Measurements from ENCODE around the gene SULT1B1. TPM values are rescaled to one million over a fixed set of nuclear protein-coding genes. Genes with fewer than 3 reads are reported as not detected.
A peak's percentile ranks its signal among the peaks of the same experiment; 100 is the strongest.

SULT1B1 gene
- 1 to 10 TPM; 2.0 to 2.8 TPM for total RNA-seq

DNA sequence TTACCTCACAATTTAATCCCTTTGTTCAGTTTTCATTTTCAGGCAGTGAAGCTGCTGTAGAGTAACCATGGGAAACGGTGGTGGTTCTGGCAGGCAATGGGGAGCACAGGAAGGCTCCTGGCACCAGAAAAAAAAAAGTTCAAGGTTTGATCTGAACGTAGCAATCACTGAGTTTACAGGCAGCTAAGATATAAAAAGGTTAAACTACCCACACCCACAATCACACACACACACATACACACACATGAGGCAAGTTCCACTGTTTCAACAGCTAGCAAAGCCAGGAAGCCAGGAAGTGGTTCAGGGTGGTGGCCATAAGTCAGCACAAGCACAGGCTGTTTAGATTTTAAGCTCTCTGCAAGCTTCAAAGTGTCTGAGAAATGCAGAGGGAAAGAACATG, at the start of gene SULT1B1:
Gene SULT1B1 (minus strand): TSS at position 166 of the 400 bp plus-strand sequence. CDS start 5,403 bp downstream, outside the sequence.
- Mint-ChIP-seq H3K36me3 (peaks cover 1% of the 10 kb centered on the region), H3K4me1 (peaks cover 32% of the 10 kb centered on the region), H3K4me3 (peak within 1 kb of the TSS; percentile 81), H3K9me3 (no peaks in the 10 kb centered on the region), H3K27ac (peak within 1 kb of the TSS; percentile 97), H3K27me3 (no peaks in the 10 kb centered on the region)
- DNase-seq (peak; percentile 53), ATAC-seq (ENCODE audit: low read depth) (peak; percentile 99)
- POLR2A ChIA-PET, result interaction anchor here (0.6 to 1.3 kb wide), 2 partner anchors 12 to 64 kb away, joined by 3 read pairs; no protein-coding TSS in a partner anchor

DNA sequence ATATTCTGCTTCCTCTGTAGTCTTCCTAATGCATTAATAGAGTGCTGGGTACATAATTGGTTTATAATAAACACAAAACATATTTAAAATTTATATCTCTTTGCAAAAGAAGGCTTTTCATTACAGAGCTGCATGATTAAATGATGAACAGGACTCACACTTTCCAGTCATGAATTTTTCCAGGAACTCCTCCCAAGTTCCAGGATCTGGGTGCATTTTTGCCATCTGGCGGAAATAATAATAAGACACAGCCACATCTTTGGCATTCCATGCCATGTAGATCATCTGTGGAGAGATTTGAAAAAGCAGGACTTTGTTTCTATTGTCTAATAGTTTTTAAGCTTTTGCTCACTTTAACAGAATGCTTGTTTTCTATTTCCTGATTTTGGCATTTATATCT, 40.2 kb upstream of the SULT1B1 start:
- no peak overlapping the region for H3K4me3 Mint-ChIP-seq
- peaks cover 1% of the 10 kb centered on the region for H3K9me3 Mint-ChIP-seq
- POLR2A ChIA-PET, result no interaction called here
- peaks cover 5% of the 10 kb centered on the region for H3K27me3 Mint-ChIP-seq
- ATAC-seq (ENCODE audit: low read depth), result no peak
- H3K27ac Mint-ChIP-seq, result no peak overlapping the region
- no peaks in the 10 kb centered on the region for H3K4me1 Mint-ChIP-seq
- no peak for DNase-seq
- no peaks in the 10 kb centered on the region for H3K36me3 Mint-ChIP-seq

DNA sequence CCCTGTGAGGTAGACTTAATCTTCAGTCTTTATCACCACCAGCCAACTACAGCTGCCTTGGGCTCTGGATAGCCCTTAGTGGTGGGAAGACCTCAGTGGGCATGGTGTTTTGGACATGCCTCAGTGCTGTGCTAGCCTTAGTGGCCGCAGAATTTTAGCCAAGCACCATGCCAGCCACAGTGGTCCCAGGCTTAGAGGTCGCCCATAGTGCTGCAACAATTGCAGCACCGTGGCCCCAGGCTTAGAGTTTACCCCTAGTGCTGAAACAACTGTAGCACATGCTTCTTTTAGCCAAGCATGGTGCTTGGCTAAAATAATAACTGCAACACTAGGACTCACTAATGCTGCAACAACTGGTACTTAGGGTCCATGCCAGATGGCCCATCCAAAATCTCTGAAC, 38.9 kb upstream of the SULT1B1 start:
- no peak for ATAC-seq (ENCODE audit: low read depth)
- H3K4me3 Mint-ChIP-seq, result no peak overlapping the region
- DNase-seq, result no peak
- POLR2A ChIA-PET, result no interaction called here
- peaks cover 1% of the 10 kb centered on the region for H3K9me3 Mint-ChIP-seq
- no peaks in the 10 kb centered on the region for H3K4me1 Mint-ChIP-seq
- H3K27me3 Mint-ChIP-seq, result peaks cover 5% of the 10 kb centered on the region
- H3K27ac Mint-ChIP-seq, result no peak overlapping the region
- H3K36me3 Mint-ChIP-seq, result no peaks in the 10 kb centered on the region

DNA sequence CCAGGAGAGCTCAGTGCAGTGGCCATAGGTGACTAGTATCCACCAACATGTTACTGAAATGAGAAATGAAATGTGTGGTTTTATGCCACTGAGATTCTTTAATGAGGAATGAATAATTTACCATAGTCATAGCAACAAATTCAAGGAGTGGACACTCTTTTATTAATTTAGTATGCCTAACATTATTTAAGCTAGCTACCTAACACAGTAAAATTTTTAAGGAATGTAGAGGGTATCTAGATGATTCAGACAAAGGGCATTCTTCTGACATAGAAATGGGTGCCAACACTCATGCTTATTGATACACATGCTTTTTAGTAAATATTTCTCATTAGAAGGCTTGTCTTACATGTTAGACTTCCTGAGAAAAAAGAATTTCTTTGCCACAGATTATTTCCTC, 33.3 kb upstream of the SULT1B1 start:
- Mint-ChIP-seq H3K27me3 (no peaks in the 10 kb centered on the region), H3K4me3 (no peak overlapping the region), H3K9me3 (peaks cover 1% of the 10 kb centered on the region), H3K27ac (no peak overlapping the region), H3K36me3 (no peaks in the 10 kb centered on the region), H3K4me1 (no peaks in the 10 kb centered on the region)
- ATAC-seq (ENCODE audit: low read depth), result no peak
- POLR2A ChIA-PET, result no interaction called here
- DNase-seq, result no peak

DNA sequence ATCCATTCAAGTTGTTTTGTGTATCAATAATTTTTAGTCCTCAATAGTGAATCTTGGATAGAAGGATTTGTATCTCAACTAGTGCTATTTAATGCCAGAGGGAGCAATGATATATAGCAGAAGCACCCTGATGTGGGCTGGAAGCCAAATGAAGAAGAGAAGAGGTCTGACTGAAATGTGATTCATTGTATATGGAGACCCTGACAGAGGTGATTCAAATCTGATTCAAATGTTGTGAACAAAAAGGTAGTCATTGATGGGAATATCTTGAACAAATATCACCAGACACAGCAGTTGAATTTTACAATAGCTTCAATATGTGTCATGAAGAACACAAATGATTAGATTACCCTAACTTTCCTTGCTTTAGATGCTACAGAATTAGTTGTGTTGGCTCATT, 27.5 kb upstream of the SULT1B1 start:
- Mint-ChIP-seq H3K36me3 (no peaks in the 10 kb centered on the region), H3K27ac (no peak overlapping the region), H3K9me3 (no peaks in the 10 kb centered on the region), H3K4me3 (no peak overlapping the region), H3K27me3 (no peaks in the 10 kb centered on the region), H3K4me1 (no peaks in the 10 kb centered on the region)
- POLR2A ChIA-PET, result no interaction called here
- ATAC-seq (ENCODE audit: low read depth) (no peak), DNase-seq (no peak)

DNA sequence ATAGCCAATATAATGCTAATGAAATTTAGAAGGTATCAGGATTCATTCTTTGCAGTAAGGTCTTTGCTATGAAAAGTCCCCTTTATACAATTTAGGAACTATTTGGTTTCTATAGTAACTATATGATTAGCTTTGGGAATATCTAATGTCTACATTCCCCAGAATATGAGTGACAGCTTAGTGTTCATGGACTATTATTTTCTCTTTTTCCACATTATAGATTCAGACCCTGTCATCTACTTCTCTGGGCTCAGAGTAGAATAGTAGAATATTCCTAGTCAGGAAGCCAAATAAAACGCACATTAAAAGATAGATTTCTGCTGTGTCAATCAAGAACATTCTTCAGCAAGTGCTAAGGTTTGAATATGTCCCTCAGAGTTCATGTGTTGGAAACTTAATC, 26.1 kb upstream of the SULT1B1 start:
- Mint-ChIP-seq H3K9me3 (peaks cover 5% of the 10 kb centered on the region), H3K4me3 (no peak overlapping the region), H3K36me3 (peaks cover 2% of the 10 kb centered on the region), H3K4me1 (no peaks in the 10 kb centered on the region), H3K27ac (no peak overlapping the region), H3K27me3 (no peaks in the 10 kb centered on the region)
- DNase-seq (no peak), ATAC-seq (ENCODE audit: low read depth) (no peak)
- POLR2A ChIA-PET, result no interaction called here

DNA sequence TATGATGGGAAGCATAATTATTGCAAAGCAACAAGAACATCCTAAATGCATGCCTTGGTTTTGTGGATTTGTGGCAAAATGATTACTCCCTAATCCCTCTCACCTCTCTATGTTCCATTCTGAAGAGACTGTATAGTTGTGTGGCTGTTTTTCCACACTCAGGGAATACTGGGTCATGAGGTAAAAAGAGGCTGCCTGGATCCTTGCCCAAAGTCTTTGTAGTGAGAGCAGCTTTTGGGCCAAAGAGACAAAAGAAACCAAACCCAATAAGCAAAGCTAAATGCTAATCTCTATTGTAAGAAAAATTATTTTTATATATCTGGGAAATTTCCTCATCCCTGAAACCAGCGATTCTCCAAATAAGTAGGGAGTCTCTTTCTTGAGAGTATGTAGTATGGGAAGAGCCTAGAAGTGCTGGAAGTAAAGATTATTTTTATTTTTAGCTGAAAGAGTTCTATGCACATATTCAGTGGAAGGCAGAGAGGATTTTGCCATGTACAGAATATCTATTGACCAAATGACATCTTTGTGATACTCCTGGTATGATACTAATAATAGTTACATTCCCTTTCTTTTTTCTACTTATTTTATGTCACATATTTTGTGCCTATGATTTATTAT, 24.9 kb upstream of the SULT1B1 start:
- no peak for ATAC-seq (ENCODE audit: low read depth)

DNA sequence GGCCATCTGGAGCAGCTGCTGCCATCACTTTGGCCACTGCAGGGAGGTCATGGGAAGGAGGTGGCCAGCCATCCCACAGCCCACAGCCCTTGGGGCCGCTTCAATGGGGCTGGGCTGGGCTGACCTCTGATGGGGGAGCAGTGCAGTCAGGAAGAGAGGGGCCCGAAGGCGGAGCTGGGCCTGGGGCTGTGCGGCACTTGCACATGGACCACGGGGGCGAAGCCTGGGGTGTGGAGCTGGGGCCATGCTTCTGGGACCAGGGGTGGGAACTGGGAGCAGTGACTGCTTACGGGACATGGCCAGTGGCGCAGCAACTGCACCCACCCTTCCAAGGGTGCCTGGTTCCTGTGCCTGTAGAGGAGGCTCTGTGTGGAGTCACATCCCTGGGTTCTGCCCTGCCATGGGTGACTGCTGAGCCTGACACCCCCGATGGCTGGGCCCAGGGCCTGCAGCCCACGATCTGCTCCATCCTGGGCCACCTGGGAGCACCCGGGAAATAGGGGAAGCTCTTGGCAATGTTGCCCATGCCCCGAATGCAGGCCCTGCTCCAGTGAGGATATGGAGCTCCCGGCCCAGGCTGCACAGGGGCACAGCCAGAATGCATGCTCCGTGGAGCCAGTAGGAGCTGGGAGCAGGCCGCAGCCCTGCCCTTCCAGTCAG, 22.4 kb upstream of the SULT1B1 start:
- ATAC-seq (ENCODE audit: low read depth), result no peak
- POLR2A ChIA-PET, result no interaction called here
- Mint-ChIP-seq H3K27ac (no peak overlapping the region), H3K4me3 (no peak overlapping the region), H3K27me3 (no peaks in the 10 kb centered on the region), H3K36me3 (peaks cover 2% of the 10 kb centered on the region), H3K4me1 (no peaks in the 10 kb centered on the region), H3K9me3 (peaks cover 5% of the 10 kb centered on the region)
- DNase-seq, result no peak

More for the DNA sequence above, 24.9 kb upstream of the SULT1B1 start:
- H3K36me3 Mint-ChIP-seq, result peaks cover 2% of the 10 kb centered on the region
- POLR2A ChIA-PET, result no interaction called here
- H3K4me1 Mint-ChIP-seq, result no peaks in the 10 kb centered on the region
- H3K27me3 Mint-ChIP-seq, result no peaks in the 10 kb centered on the region
- DNase-seq, result no peak
- H3K4me3 Mint-ChIP-seq, result no peak overlapping the region
- no peak overlapping the region for H3K27ac Mint-ChIP-seq
- peaks cover 5% of the 10 kb centered on the region for H3K9me3 Mint-ChIP-seq

DNA sequence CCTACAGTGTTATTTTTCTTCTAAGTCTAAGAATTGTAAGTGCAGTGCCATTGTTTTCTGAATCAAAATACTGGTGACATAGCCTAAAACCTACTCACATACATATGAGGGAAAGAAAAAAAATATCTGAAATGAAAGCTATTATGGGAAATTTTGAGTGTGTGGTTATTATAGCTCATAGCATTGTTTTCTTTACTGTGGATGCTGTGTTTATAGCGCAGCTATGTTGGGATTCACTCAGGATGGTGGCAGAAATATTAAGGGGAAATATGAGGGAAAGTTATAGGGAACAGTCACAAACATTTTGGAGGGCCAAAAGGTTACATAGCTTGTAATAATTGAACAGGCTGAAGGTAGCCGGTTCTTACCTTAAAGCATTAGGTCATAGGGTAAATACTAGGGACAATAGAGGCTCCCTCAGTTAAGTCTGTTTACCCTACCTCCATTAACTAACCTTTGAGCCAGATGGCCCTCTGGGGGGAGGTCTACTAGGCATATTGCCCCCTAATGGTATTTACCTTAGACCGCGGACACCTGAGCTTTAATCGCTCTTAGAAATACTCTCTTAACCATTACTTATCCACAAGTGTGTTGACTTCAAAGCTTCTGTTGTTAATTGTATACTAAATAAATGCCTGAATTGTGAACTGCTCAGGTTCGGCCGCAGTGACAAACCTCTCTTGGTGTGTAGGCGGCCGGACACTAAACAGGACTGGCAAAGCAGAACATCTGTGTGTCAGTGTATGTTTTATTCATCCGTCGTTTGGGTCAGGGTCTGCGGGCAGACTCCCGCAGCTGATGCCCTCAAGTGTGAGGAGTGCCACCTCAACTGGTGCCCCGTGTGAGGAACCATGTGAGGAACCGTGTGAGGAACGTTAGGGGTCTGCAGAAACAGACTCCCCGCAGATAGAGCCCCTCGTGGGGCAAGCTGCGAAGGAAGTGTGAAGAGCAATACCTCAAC, 21.3 kb upstream of the SULT1B1 start:
- POLR2A ChIA-PET, result no interaction called here
- Mint-ChIP-seq H3K9me3 (peaks cover 5% of the 10 kb centered on the region), H3K27me3 (no peaks in the 10 kb centered on the region), H3K27ac (no peak overlapping the region), H3K36me3 (peaks cover 2% of the 10 kb centered on the region), H3K4me1 (no peaks in the 10 kb centered on the region), H3K4me3 (no peak overlapping the region)
- ATAC-seq (ENCODE audit: low read depth) (no peak), DNase-seq (no peak)

DNA sequence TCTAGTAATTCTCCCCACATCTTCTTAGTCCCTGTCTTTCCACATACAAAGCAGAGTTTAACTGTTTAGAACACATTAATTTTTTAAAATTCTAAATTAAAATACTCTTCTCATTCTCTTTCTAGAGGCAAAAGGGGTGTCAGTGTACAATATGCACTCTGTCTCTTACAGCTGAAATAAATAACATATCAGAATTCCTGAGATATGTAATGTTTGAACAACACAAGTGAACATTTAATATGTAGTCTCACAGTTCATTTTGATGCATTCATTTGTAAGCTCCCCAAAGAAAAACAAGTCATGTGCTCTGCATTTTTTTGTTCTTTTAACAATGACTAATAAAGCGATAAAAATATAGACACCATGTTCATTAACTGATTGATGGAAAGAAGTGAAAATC, 19.7 kb upstream of the SULT1B1 start:
- H3K36me3 Mint-ChIP-seq, result peaks cover 2% of the 10 kb centered on the region
- no peak for DNase-seq
- H3K27ac Mint-ChIP-seq, result no peak overlapping the region
- H3K4me1 Mint-ChIP-seq, result no peaks in the 10 kb centered on the region
- no peak overlapping the region for H3K4me3 Mint-ChIP-seq
- H3K27me3 Mint-ChIP-seq, result no peaks in the 10 kb centered on the region
- no peak for ATAC-seq (ENCODE audit: low read depth)
- POLR2A ChIA-PET, result no interaction called here
- H3K9me3 Mint-ChIP-seq, result peaks cover 5% of the 10 kb centered on the region

DNA sequence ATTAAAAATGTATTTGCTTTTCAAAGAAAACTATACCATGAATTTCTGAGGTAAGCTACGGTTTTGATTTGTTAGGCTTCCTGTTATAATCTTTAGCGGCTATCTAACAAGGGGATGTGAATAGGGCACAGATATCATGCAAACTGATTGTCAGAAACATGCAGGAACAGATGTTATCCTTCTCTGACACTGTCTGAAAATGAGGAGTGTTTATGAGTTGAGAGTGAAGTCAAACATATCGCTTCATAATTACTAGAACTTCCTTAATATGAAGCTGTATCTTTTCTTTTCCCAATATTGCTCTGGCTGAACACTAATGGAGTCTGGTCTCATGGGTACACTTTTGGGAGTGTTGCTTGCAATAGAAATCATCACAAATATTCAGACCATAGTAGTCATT, 16.3 kb upstream of the SULT1B1 start:
- Mint-ChIP-seq H3K36me3 (no peaks in the 10 kb centered on the region), H3K27me3 (no peaks in the 10 kb centered on the region), H3K4me3 (no peak overlapping the region), H3K9me3 (no peaks in the 10 kb centered on the region), H3K27ac (no peak overlapping the region), H3K4me1 (no peaks in the 10 kb centered on the region)
- ATAC-seq (ENCODE audit: low read depth) (no peak), DNase-seq (no peak)
- POLR2A ChIA-PET, result no interaction called here

DNA sequence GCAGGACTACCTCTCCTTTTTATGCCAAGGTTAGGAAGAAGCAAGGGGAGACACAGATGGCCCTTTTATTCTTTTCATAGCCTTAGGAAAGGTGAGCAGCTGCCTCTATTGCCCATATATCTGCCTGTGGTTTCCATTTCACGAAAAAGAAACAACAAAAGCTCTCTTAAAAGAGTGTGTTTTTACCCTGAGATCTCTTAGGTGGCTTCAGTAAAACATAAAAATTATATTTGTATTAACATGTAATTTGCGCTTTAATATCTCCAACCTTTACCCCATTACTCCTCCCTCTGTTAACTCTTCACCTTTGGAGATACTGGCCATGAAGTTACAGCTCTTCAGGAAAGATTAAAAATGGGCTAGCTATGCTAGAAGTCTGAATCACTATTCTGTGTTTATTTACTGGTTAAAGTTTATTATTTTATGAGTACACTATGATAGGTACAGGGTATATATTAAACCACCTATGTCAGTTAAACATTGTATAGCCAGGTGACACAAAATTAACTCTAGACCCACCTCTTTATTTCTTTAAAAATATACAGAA, 15.0 kb upstream of the SULT1B1 start:
- DNase-seq, result no peak
- Mint-ChIP-seq H3K4me3 (no peak overlapping the region), H3K36me3 (no peaks in the 10 kb centered on the region), H3K27me3 (no peaks in the 10 kb centered on the region), H3K27ac (no peak overlapping the region), H3K9me3 (no peaks in the 10 kb centered on the region), H3K4me1 (no peaks in the 10 kb centered on the region)
- ATAC-seq (ENCODE audit: low read depth), result no peak
- POLR2A ChIA-PET, result no interaction called here

DNA sequence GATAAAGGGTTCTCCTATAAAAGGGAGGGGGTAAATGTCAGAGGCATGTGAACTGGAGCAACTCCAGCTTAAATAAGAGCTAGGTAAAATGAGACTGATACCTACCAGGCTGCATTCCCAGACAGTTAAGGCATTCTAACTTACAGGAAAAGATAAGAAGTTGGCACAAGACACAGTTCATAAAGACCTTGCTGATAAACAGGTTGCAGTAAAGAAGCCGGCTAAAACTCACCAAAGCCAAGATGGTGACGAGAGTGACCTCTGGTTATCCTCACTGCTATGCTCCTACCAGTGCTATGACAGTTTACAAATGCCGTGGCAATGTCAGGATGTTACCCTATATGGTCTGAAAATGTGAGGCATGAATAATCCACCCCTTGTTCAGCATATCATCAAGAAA, 13.1 kb upstream of the SULT1B1 start:
- ATAC-seq (ENCODE audit: low read depth) (no peak), DNase-seq (no peak)
- no peaks in the 10 kb centered on the region for H3K36me3 Mint-ChIP-seq
- H3K9me3 Mint-ChIP-seq, result no peaks in the 10 kb centered on the region
- H3K4me3 Mint-ChIP-seq, result no peak overlapping the region
- no peaks in the 10 kb centered on the region for H3K4me1 Mint-ChIP-seq
- H3K27ac Mint-ChIP-seq, result no peak overlapping the region
- H3K27me3 Mint-ChIP-seq, result no peaks in the 10 kb centered on the region
- POLR2A ChIA-PET, result no interaction called here

Measured in activated naive CD8-positive, alpha-beta T cell treated with anti-CD3 and anti-CD28 coated beads, Interleukin-2, amount 10 ng/mL, durations not matched to agents 7 days and 5 days (primary cell).